ENCODE data around the gene INVS. TPM values are rescaled to one million over a fixed set of nuclear protein-coding genes. Genes with fewer than 3 reads are reported as not detected.

INVS gene
- total RNA-seq, 1 experiment from 2014 or later, result 21.1 TPM

DNA sequence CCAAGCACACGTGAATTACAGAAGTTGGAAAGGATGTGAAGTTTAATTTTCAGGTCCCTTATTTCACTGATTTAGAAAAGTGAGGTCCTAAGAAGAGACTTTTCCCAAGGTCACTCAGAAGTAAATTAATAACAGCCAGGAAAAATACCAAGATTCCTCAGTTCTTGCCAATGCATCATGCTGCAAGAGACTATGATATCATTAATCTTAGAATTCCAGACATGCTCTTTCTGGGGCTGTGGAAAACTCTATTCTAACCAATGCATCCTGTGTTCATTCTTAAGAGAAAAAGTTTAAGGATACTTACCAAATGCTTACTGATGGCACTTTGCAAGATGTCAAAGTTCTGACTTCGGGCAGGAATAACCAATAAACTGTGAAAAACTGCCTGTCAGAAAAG is 210.9 kb downstream of the INVS start:
- TF ChIP-seq SP1 (IDR thresholded peaks at IDR 0.05; ENCODE audit: low read depth) (no peak), EZH2phosphoT487 (IDR thresholded peaks at IDR 0.05; ENCODE audit: borderline replicate concordance) (no peak)
- TF ChIP-seq, protein P1, sequence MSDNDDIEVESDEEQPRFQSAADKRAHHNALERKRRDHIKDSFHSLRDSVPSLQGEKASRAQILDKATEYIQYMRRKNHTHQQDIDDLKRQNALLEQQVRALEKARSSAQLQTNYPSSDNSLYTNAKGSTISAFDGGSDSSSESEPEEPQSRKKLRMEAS (IDR thresholded peaks at IDR 0.05), result no peak
- ATAC-seq, result no peak
- H3K9me2 ChIP-seq (ENCODE audit: insufficient read depth), result no peaks in the 10 kb centered on the region
- ChIA-PET POLR2A (no interaction called here), RAD21 (ENCODE audit: low non-redundant PET in 1 of 2, low total read pairs in 2 of 2, uncharacterized antibody in 2 of 2, unreplicated experiment in 2 of 2) (no interaction called here), CTCF (no interaction called here)
- intact Hi-C loops (cut with micrococcal nuclease), result no loop called here
- H3K27ac ChIP-seq (ENCODE audit: low read depth, low read length), result no peak overlapping the region
- no peaks in the 10 kb centered on the region for H3K9me3 ChIP-seq (ENCODE audit: control insufficient read depth in 1 of 2, insufficient read depth in 1 of 2, low read depth in 1 of 2, low read length in 2 of 2)
- DNase-seq (ENCODE audit: low read depth, low spot score), result no peak
- no peak overlapping the region for H3K9ac ChIP-seq (ENCODE audit: low read length)
- no peaks in the 10 kb centered on the region for H3K4me1 ChIP-seq (ENCODE audit: control insufficient read depth in 1 of 2, insufficient read depth in 2 of 2, low read length in 2 of 2)
- no TSS peak for BruUV-seq (replicated peaks)
- H3K4me2 ChIP-seq (ENCODE audit: low read length), result no peak overlapping the region
- no peak overlapping the region for H2AFZ ChIP-seq (ENCODE audit: low read depth, low read length, poor library complexity, severe bottlenecking)
- no peak overlapping the region for H3K4me3 ChIP-seq (replicated peaks in 1 of 2; ENCODE audit: low read depth in 1 of 2, low read length in 2 of 2)
- H3K27me3 ChIP-seq (ENCODE audit: insufficient read depth, low read length), result no peaks in the 10 kb centered on the region
- peaks cover 78% of the 10 kb centered on the region for H3K79me2 ChIP-seq (ENCODE audit: insufficient read depth, low read length)
- H4K20me1 ChIP-seq (ENCODE audit: insufficient read depth), result peaks cover 3% of the 10 kb centered on the region; the same call in 1 of the 2 replicates
- peaks cover 6 to 29% of the 10 kb centered on the region in 2 experiments for H3K36me3 ChIP-seq (ENCODE audit: control insufficient read depth in 1 of 2, insufficient read depth in 2 of 2, low read length in 2 of 2)

DNA sequence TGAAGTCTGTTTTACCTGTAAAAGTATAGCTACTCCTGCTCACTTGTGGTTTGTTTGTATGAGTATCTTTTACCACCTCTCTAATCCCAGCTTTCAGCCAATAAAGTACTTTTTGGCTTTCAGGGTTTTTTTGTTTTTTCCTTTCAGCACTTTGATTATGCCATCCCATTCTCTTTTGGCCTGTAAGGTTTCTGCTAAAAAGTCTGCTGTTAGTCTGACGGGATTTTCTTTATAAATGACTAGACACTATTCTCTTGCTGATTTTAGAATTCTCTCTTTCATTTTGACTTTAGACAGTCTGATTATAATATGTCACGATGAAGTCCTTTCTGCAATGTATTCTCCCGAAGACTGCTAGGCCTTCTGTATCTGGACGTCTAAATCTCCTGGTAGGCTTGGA is 216.5 kb downstream of the INVS start:
- BruUV-seq (replicated peaks), result no TSS peak
- Histone ChIP-seq H4K20me1 (ENCODE audit: insufficient read depth) (peaks cover 17% of the 10 kb centered on the region), H3K79me2 (ENCODE audit: insufficient read depth, low read length) (peaks cover 85% of the 10 kb centered on the region), H3K4me2 (ENCODE audit: low read length) (no peak overlapping the region), H3K9me2 (ENCODE audit: insufficient read depth) (no peaks in the 10 kb centered on the region), H3K9me3 (ENCODE audit: control insufficient read depth in 1 of 2, insufficient read depth in 1 of 2, low read depth in 1 of 2, low read length in 2 of 2) (no peaks in the 10 kb centered on the region), H3K4me3 (replicated peaks in 1 of 2; ENCODE audit: low read depth in 1 of 2, low read length in 2 of 2) (no peak overlapping the region), H3K27me3 (ENCODE audit: insufficient read depth, low read length) (no peaks in the 10 kb centered on the region), H3K4me1 (ENCODE audit: control insufficient read depth in 1 of 2, insufficient read depth in 2 of 2, low read length in 2 of 2) (no peaks in the 10 kb centered on the region), H3K9ac (ENCODE audit: low read length) (no peak overlapping the region), H3K36me3 (ENCODE audit: control insufficient read depth in 1 of 2, insufficient read depth in 2 of 2, low read length in 2 of 2) (peaks cover 16 to 28% of the 10 kb centered on the region in 2 experiments; a peak in 3 of 4 replicates), H2AFZ (ENCODE audit: low read depth, low read length, poor library complexity, severe bottlenecking) (no peak overlapping the region), H3K27ac (ENCODE audit: low read depth, low read length) (no peak overlapping the region)
- RAD21 ChIA-PET (ENCODE audit: low non-redundant PET in 1 of 2, low total read pairs in 2 of 2, uncharacterized antibody in 2 of 2, unreplicated experiment in 2 of 2), result no interaction called here
- no peak for DNase-seq (ENCODE audit: low read depth, low spot score)
- TF ChIP-seq JUND (IDR thresholded peaks at IDR 0.05), result no peak
- TF ChIP-seq, protein P2, sequence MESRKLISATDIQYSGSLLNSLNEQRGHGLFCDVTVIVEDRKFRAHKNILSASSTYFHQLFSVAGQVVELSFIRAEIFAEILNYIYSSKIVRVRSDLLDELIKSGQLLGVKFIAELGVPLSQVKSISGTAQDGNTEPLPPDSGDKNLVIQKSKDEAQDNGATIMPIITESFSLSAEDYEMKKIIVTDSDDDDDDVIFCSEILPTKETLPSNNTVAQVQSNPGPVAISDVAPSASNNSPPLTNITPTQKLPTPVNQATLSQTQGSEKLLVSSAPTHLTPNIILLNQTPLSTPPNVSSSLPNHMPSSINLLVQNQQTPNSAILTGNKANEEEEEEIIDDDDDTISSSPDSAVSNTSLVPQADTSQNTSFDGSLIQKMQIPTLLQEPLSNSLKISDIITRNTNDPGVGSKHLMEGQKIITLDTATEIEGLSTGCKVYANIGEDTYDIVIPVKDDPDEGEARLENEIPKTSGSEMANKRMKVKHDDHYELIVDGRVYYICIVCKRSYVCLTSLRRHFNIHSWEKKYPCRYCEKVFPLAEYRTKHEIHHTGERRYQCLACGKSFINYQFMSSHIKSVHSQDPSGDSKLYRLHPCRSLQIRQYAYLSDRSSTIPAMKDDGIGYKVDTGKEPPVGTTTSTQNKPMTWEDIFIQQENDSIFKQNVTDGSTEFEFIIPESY (IDR thresholded peaks at IDR 0.05; ENCODE audit: extremely low read depth, insufficient replicate concordance, low read length), result no peak
- TF ChIP-seq POLR2AphosphoS5 (IDR thresholded peaks at IDR 0.05; ENCODE audit: low read depth, low read length), result no peak
- TF ChIP-seq SP1 (IDR thresholded peaks at IDR 0.05; ENCODE audit: low read depth), result no peak
- no peak for TF ChIP-seq EZH2phosphoT487 (IDR thresholded peaks at IDR 0.05; ENCODE audit: borderline replicate concordance)
- intact Hi-C loops (cut with micrococcal nuclease), result no loop called here
- CTCF ChIA-PET, result interaction anchor here (1.8 to 2.2 kb wide), 2 partner anchors 9 to 10 kb away, joined by 5 to 7 read pairs; no protein-coding TSS in a partner anchor
- no peak for ATAC-seq
- POLR2A ChIA-PET, result no interaction called here

Data from HCT116 (cell line).